Activated gamma-delta T cell (primary cell): ENCODE results near the gene CUEDC2.
A peak's percentile ranks its signal among the peaks of the same experiment; 100 is the strongest.
"Not testable (repeated sequence)": the region's sequence is repeated elsewhere in the genome, so short reads cannot be mapped to it uniquely, and the experiment has no call there.

Experiments used
- DNase-seq: peaks from one replicate; lab custom pipeline; 2025; lab: John Stamatoyannopoulos, UW

The CUEDC2 gene

GRCh38 chr10:102454662-102455487 lies 22.5 kb upstream of the CUEDC2 start:
- not testable (repeated sequence) for DNase-seq

GRCh38 chr10:102453502-102453901 lies 21.1 kb upstream of the CUEDC2 start:
- no peak for DNase-seq

GRCh38 chr10:102452672-102453340 lies 20.4 kb upstream of the CUEDC2 start:
- DNase-seq: no peak

- no peak for DNase-seq
Observed at GRCh38 chr10:102451105-102451969, 19.0 kb upstream of the CUEDC2 start, which contains the start of gene C10orf95. Gene C10orf95 (minus strand): TSS chr10:102451543. CDS start chr10:102451093, 450 bp downstream.

- peak; percentile 91 for DNase-seq
Observed at GRCh38 chr10:102450374-102451104, 18.2 kb upstream of the CUEDC2 start.

GRCh38 chr10:102450124-102450373 lies 17.7 kb upstream of the CUEDC2 start:
- no peak for DNase-seq

- peak; percentile 57 for DNase-seq
Observed at GRCh38 chr10:102449321-102450123, 17.1 kb upstream of the CUEDC2 start.

GRCh38 chr10:102444851-102445250 lies 12.5 kb upstream of the CUEDC2 start:
- DNase-seq: no peak

- no peak for DNase-seq
Observed at GRCh38 chr10:102438374-102438773, 6.0 kb upstream of the CUEDC2 start.

GRCh38 chr10:102437515-102437914 lies 5.1 kb upstream of the CUEDC2 start:
- no peak for DNase-seq

GRCh38 chr10:102436312-102436711 lies 3.9 kb upstream of the CUEDC2 start:
- no peak for DNase-seq

GRCh38 chr10:102435529-102436233 lies 3.3 kb upstream of the CUEDC2 start:
- DNase-seq: no peak

GRCh38 chr10:102435133-102435497 lies 2.7 kb upstream of the CUEDC2 start:
- DNase-seq: no peak

- DNase-seq: no peak
Observed at GRCh38 chr10:102434394-102435132, 2.2 kb upstream of the CUEDC2 start.

- no peak for DNase-seq
Observed at GRCh38 chr10:102433619-102434046, 1.3 kb upstream of the CUEDC2 start.

- DNase-seq: no peak
Observed at GRCh38 chr10:102431452-102432124, 786 bp downstream of the CUEDC2 start.

- no peak for DNase-seq
Observed at GRCh38 chr10:102429468-102429867, 2.9 kb downstream of the CUEDC2 start.

GRCh38 chr10:102426803-102427287 lies 5.5 kb downstream of the CUEDC2 start:
- no peak for DNase-seq

GRCh38 chr10:102425444-102425843 lies 6.9 kb downstream of the CUEDC2 start:
- DNase-seq: no peak
